Measurements from ENCODE around the gene CD34. TPM values are rescaled to one million over a fixed set of nuclear protein-coding genes. Genes with fewer than 3 reads are reported as not detected.

CD34 gene
- total RNA-seq, 1 experiment from 2014 or later: 0.35 TPM

- H3K79me2 ChIP-seq (ENCODE audit: insufficient read depth, low read length): no peaks in the 10 kb centered on the region
- no peak for DNase-seq
- no peak overlapping the region for H3K9ac ChIP-seq (ENCODE audit: extremely low read depth, insufficient read length, low read length)
- no peak overlapping the region for H3K56ac ChIP-seq (ENCODE audit: insufficient read length, low read depth, low read length)
- H3K36me3 Mint-ChIP-seq (ENCODE audit: insufficient read depth in 1 of 3, low read depth in 3 of 3): no peaks in the 10 kb centered on the region
- no peaks in the 10 kb centered on the region for H3K4me1 ChIP-seq (ENCODE audit: insufficient read depth, low read length)
- no peak overlapping the region for H2BK20ac ChIP-seq (ENCODE audit: low read depth, low read length, poor library complexity, severe bottlenecking)
- H3K18ac ChIP-seq (ENCODE audit: insufficient read length, low read depth, low read length): no peak overlapping the region
- peaks cover 0 to 7% of the 10 kb centered on the region in 2 experiments; a peak in 3 of 4 replicates for H3K4me1 Mint-ChIP-seq
- no peak overlapping the region for H4K91ac ChIP-seq (ENCODE audit: insufficient read length, low read depth, low read length)
- H3K4ac ChIP-seq (ENCODE audit: low read depth, low read length): no peak overlapping the region
- H2AFZ ChIP-seq (ENCODE audit: low read length): no peak overlapping the region
- no peaks in the 10 kb centered on the region for H3K9me3 Mint-ChIP-seq
- no peak overlapping the region for H4K5ac ChIP-seq (ENCODE audit: insufficient read length, low read depth, low read length)
- H4K8ac ChIP-seq (replicated peaks; ENCODE audit: insufficient read length, low read depth, low read length): no peak overlapping the region
- H3K9me3 ChIP-seq (ENCODE audit: control insufficient read depth, low read depth, low read length): no peaks in the 10 kb centered on the region
- H3K79me1 ChIP-seq (ENCODE audit: insufficient read depth, low read depth, low read length, poor library complexity, severe bottlenecking): no peaks in the 10 kb centered on the region
- WGBS (ENCODE audit: extremely low coverage, insufficient read length, low lambda C conversion rate): no CpG with 5 or more reads among the region's 2 CpGs
- H4K20me1 ChIP-seq (ENCODE audit: control insufficient read depth, insufficient read depth, insufficient read length): no peaks in the 10 kb centered on the region
- H2BK5ac ChIP-seq (ENCODE audit: insufficient read length, low read length): no peak overlapping the region
- no peak overlapping the region for H2BK12ac ChIP-seq (ENCODE audit: insufficient read length, low read depth, low read length)
- no peak overlapping the region for H3T11ph ChIP-seq (ENCODE audit: low read length)
- no peak overlapping the region for H3K27ac ChIP-seq (ENCODE audit: insufficient read length, low read depth, low read length)
- TF ChIP-seq CTCF (conservative IDR thresholded peaks at IDR 0.05): no peak
- H3K23me2 ChIP-seq (ENCODE audit: insufficient read length, low read depth, low read length, poor library complexity, severe bottlenecking): no peaks in the 10 kb centered on the region
- H3K27ac Mint-ChIP-seq: no peak overlapping the region
- no peak overlapping the region for H3K4me2 ChIP-seq (ENCODE audit: insufficient read depth, insufficient read length, low read length)
- no peak overlapping the region for H2BK15ac ChIP-seq (ENCODE audit: low read depth, low read length)
- no peak overlapping the region for H3K4me3 Mint-ChIP-seq
- no peaks in the 10 kb centered on the region for H3K27me3 ChIP-seq (ENCODE audit: insufficient read depth, low read length)
- H2BK120ac ChIP-seq (ENCODE audit: low read depth, low read length, poor library complexity, severe bottlenecking): no peak overlapping the region
- H2AK5ac ChIP-seq (ENCODE audit: insufficient read length, low read length): no peak overlapping the region
- peaks cover 20% of the 10 kb centered on the region for H3K27me3 Mint-ChIP-seq (ENCODE audit: low read depth)
- H3K23ac ChIP-seq (ENCODE audit: insufficient read length, low read depth, low read length): no peak overlapping the region
- H3K14ac ChIP-seq (ENCODE audit: insufficient read depth, low read length): no peak overlapping the region
Measured at GRCh38 chr1:207950750-207951149, 39.8 kb upstream of the CD34 start.

Data from H9 (cell line).